ENCODE data around the gene LZTR1. TPM values are rescaled to one million over a fixed set of nuclear protein-coding genes. Genes with fewer than 3 reads are reported as not detected.

LZTR1 gene
- total and polyA plus RNA-seq, 2 donors (not counting 3 experiments of a cell fraction or from before 2014, with no cell fraction given) = 56.6 to 86.8 TPM

DNA sequence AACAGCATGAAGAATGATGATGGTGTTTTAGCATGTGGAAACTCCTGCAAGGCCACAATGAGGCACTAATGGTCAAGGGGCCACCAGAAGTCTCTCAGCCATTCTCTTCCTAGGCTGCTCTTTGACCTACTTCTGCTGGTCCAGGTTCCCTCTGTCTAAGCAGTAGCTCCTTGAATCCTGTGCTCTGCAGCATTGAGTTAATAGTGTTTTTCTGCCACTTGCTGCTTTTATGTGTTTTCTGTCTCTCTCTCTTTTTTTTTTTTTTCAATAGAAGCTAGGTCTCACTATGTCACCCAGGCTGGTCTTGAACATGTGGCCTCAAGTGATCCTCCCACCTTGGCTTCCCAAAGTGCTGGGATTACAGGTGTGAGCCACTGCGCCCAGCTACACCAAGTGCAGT lies 35.1 kb upstream of the LZTR1 start:
- H2AFZ ChIP-seq (ENCODE audit: low read depth, low read length) = no peak overlapping the region
- intact Hi-C loops (cut with micrococcal nuclease) = no loop called here
- peaks cover 13 to 17% of the 10 kb centered on the region in 2 experiments for H3K36me3 ChIP-seq (ENCODE audit: control insufficient read depth in 2 of 2, extremely low read depth in 1 of 2, insufficient read depth in 2 of 2, low read length in 2 of 2)
- no peak overlapping the region for H3K9ac ChIP-seq (replicated peaks; ENCODE audit: extremely low read depth, insufficient read depth, low read length)
- H4K20me1 ChIP-seq (replicated peaks; ENCODE audit: control insufficient read depth, extremely low read depth, insufficient read depth, low read length) = peaks cover 16% of the 10 kb centered on the region
- ChIA-PET CTCF (no interaction called here), POLR2A (no interaction called here)
- H3K4me3 ChIP-seq (replicated peaks in 1 of 3; ENCODE audit: insufficient read depth in 1 of 3, low read depth in 1 of 3, low read length in 3 of 3) = no peak overlapping the region
- no peak overlapping the region for H3K27ac ChIP-seq (ENCODE audit: insufficient read depth, low read depth, low read length)
- H3K9me1 ChIP-seq (replicated peaks; ENCODE audit: control insufficient read depth, extremely low read depth, insufficient read depth, low read length) = no peaks in the 10 kb centered on the region
- BruUV-seq (replicated peaks) = no TSS peak
- no peaks in the 10 kb centered on the region for H3K9me3 ChIP-seq (replicated peaks; ENCODE audit: control insufficient read depth, insufficient read depth, low read length)
- H3K4me2 ChIP-seq (ENCODE audit: insufficient read depth, low read length) = no peak overlapping the region
- H3K27me3 ChIP-seq (ENCODE audit: control insufficient read depth in 2 of 2, insufficient read depth in 2 of 2, low read length in 2 of 2) = no peaks in the 10 kb centered on the region
- no peak for FAIRE-seq
- H3K79me2 ChIP-seq (ENCODE audit: control insufficient read depth, insufficient read depth, low read length) = peaks cover 94% of the 10 kb centered on the region
- peaks cover 19% of the 10 kb centered on the region for H3K4me1 ChIP-seq (ENCODE audit: control insufficient read depth, extremely low read depth, insufficient read depth, low read length)
- TF ChIP-seq POLR2AphosphoS5 (IDR thresholded peaks at IDR 0.05; ENCODE audit: insufficient read depth, low read depth, low read length) = no peak
- no peak for TF ChIP-seq POLR2A (IDR thresholded peaks at IDR 0.05; ENCODE audit: low read depth, low read length)
- no peak for TF ChIP-seq EZH2 (IDR thresholded peaks at IDR 0.05; ENCODE audit: borderline replicate concordance, low read depth, low read length, severe bottlenecking)
- dilution Hi-C loops (cut with MboI; ENCODE audit: extremely low pct_ligation_motif_present, low sequenced_read_pairs) = no loop called here
- no peak for DNase-seq (ENCODE audit: low read depth, low spot score)

DNA sequence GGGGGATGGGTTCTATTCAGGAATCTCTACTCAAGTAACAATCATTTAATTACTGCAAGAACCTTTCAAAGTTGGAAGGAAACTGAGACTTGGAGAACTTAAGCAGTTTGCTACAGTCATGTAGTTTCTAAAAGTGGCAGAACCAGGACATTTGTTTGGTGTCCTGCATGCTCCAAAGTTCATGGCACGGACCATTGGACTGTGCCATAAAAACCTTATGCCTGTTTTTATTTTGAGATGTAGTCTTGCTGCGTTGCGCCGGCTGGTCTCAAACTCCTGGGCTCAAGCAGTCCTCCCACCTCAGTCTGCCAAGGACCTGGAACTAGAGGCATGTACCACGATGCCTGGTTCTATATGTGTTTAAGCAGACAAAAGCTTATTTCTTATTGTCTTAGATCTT lies 33.6 kb upstream of the LZTR1 start:
- POLR2A ChIA-PET = no interaction called here
- Histone ChIP-seq H3K36me3 (ENCODE audit: control insufficient read depth in 2 of 2, extremely low read depth in 1 of 2, insufficient read depth in 2 of 2, low read length in 2 of 2) (peaks cover 18 to 20% of the 10 kb centered on the region in 2 experiments), H3K9ac (replicated peaks; ENCODE audit: extremely low read depth, insufficient read depth, low read length) (no peak overlapping the region), H3K4me2 (ENCODE audit: insufficient read depth, low read length) (no peak overlapping the region), H2AFZ (ENCODE audit: low read depth, low read length) (no peak overlapping the region), H4K20me1 (replicated peaks; ENCODE audit: control insufficient read depth, extremely low read depth, insufficient read depth, low read length) (peaks cover 7% of the 10 kb centered on the region), H3K79me2 (ENCODE audit: control insufficient read depth, insufficient read depth, low read length) (peaks cover 81% of the 10 kb centered on the region), H3K4me1 (ENCODE audit: control insufficient read depth, extremely low read depth, insufficient read depth, low read length) (peaks cover 19% of the 10 kb centered on the region), H3K27ac (ENCODE audit: insufficient read depth, low read depth, low read length) (no peak overlapping the region), H3K9me1 (replicated peaks; ENCODE audit: control insufficient read depth, extremely low read depth, insufficient read depth, low read length) (no peaks in the 10 kb centered on the region), H3K4me3 (replicated peaks in 1 of 3; ENCODE audit: insufficient read depth in 1 of 3, low read depth in 1 of 3, low read length in 3 of 3) (no peak overlapping the region), H3K27me3 (ENCODE audit: control insufficient read depth in 2 of 2, insufficient read depth in 2 of 2, low read length in 2 of 2) (no peaks in the 10 kb centered on the region), H3K9me3 (replicated peaks; ENCODE audit: control insufficient read depth, insufficient read depth, low read length) (no peaks in the 10 kb centered on the region)
- FAIRE-seq = no peak
- TF ChIP-seq GATA2 (IDR thresholded peaks at IDR 0.05; ENCODE audit: insufficient read depth, insufficient read length, low read depth, low read length) (no peak), POLR2AphosphoS5 (IDR thresholded peaks at IDR 0.05; ENCODE audit: insufficient read depth, low read depth, low read length) (no peak), JUN (IDR thresholded peaks at IDR 0.05; ENCODE audit: borderline replicate concordance, insufficient read depth, insufficient read length, low read depth) (no peak), FOS (IDR thresholded peaks at IDR 0.05; ENCODE audit: borderline replicate concordance, insufficient read depth, low read length) (no peak), MYC (IDR thresholded peaks at IDR 0.05; ENCODE audit: low read depth, low read length) (no peak)
- TF ChIP-seq, protein P1, sequence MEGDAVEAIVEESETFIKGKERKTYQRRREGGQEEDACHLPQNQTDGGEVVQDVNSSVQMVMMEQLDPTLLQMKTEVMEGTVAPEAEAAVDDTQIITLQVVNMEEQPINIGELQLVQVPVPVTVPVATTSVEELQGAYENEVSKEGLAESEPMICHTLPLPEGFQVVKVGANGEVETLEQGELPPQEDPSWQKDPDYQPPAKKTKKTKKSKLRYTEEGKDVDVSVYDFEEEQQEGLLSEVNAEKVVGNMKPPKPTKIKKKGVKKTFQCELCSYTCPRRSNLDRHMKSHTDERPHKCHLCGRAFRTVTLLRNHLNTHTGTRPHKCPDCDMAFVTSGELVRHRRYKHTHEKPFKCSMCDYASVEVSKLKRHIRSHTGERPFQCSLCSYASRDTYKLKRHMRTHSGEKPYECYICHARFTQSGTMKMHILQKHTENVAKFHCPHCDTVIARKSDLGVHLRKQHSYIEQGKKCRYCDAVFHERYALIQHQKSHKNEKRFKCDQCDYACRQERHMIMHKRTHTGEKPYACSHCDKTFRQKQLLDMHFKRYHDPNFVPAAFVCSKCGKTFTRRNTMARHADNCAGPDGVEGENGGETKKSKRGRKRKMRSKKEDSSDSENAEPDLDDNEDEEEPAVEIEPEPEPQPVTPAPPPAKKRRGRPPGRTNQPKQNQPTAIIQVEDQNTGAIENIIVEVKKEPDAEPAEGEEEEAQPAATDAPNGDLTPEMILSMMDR (IDR thresholded peaks at IDR 0.05; ENCODE audit: extremely low read depth in 1 of 2, insufficient read depth in 1 of 2, low read depth in 1 of 2, low read length in 2 of 2) = no peak
- TF ChIP-seq, protein P2, sequence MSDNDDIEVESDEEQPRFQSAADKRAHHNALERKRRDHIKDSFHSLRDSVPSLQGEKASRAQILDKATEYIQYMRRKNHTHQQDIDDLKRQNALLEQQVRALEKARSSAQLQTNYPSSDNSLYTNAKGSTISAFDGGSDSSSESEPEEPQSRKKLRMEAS (IDR thresholded peaks at IDR 0.05; ENCODE audit: insufficient read depth, insufficient read length) = no peak
- dilution Hi-C loops (cut with MboI; ENCODE audit: extremely low pct_ligation_motif_present, low sequenced_read_pairs) = no loop called here
- no TSS peak for BruUV-seq (replicated peaks)
- CTCF ChIA-PET = no interaction called here
- no peak for DNase-seq (ENCODE audit: low read depth, low spot score)
- intact Hi-C loops (cut with micrococcal nuclease) = no loop called here

Data from endothelial cell of umbilical vein (primary cell).